NT2/D1 (cell line): ENCODE measurements around the gene SKIDA1.

Experiments used
- SUZ12 ChIP-seq: IDR thresholded peaks from 2 replicates; pipeline ENCODE4 v1.6.1; 2011; ENCODE audit not compliant: insufficient read length, insufficient read depth; ENCODE audit errors: extremely low read depth
- ZNF274 ChIP-seq: IDR thresholded peaks from 2 replicates; pipeline ENCODE4 v1.6.1; 2011; ENCODE audit warnings: mild to moderate bottlenecking, low read depth, low read length

DNA sequence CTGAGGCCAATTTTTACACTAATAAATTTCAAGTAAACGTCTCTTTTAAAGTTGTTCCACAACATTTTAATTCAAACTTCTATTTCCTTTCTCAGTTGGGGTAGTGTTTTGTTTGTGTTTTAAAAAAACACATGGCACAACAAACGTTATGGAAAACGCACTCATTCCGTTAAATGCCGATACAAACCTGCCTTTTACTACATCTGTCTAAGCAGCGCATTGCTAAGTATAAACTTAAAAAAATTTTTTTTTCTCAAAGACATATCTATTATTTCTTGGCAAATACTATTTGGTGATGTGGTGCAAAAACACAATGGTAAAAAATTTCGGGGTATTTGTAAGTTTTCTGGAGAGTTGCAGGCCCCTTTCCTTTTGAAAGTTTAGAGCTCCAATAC is 1.4 kb downstream of the SKIDA1 start:
- TF ChIP-seq ZNF274 (no peak), SUZ12 (no peak)
